Measurements from ENCODE around the gene HOTAIR. TPM values are rescaled to one million over a fixed set of nuclear protein-coding genes. Genes with fewer than 3 reads are reported as not detected.

Gene HOTAIR
- polyA plus RNA-seq, 2 of the 4 experiments (the other 2 are of a cell fraction), result 0.67 to 0.71 TPM

DNA sequence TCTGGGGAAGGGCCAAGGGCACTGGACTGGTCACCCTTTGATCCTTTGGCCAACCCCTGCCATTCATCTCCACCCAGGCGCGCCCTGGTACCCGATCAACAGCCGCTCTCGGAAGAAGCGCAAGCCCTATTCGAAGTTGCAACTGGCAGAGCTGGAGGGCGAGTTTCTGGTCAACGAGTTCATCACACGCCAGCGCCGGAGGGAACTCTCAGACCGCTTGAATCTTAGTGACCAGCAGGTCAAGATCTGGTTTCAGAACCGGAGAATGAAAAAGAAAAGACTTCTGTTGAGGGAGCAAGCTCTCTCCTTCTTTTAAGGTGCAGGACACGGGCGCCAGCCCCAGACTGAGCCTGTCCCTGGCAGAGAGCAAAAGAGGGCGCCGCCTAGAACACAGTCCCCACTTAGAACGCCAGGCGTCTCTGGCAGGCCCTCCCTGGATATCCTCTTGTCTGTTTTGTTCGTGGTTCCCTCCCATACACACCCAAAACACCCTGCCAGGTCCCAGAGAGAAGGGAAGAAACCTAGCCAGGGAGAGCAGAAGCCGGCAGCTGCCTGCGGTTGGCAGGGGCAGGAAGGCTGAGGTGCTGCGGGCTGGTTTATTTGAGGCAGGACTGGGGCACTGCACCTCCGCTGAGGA is 18.4 kb downstream of the HOTAIR start:
- ChIA-PET CTCF (interaction anchor here (1.8 kb wide), 1 partner anchor 210 kb away, joined by 6 read pairs; no protein-coding TSS in a partner anchor), POLR2A (no interaction called here)
- no peak overlapping the region for H3K4me2 ChIP-seq
- TF ChIP-seq MAZ (IDR thresholded peaks at IDR 0.05; ENCODE audit: borderline replicate concordance, low read depth, low read length) (no peak), BHLHE40 (IDR thresholded peaks at IDR 0.05; ENCODE audit: low read depth, low read length) (no peak), HOXB13 (CRISPR knock-in tag; IDR thresholded peaks at IDR 0.05; ENCODE audit: low read depth) (no peak), JUN (IDR thresholded peaks at IDR 0.05) (no peak)
- H3K4me3 ChIP-seq, result no peak overlapping the region
- H3K9me3 ChIP-seq, result no peaks in the 10 kb centered on the region
- FAIRE-seq, result no peak
- peak in 1 of 2 experiments; percentile 10; a peak in 2 of 6 replicates for ATAC-seq
- 88% methylated on average over 25 of the region's 25 CpGs for WGBS (ENCODE audit: missing lambda C conversion rate)
- no peak for DNase-seq (ENCODE audit: low read depth in 1 of 2, low spot score in 1 of 2)
- H3K4me1 ChIP-seq, result no peaks in the 10 kb centered on the region
- no peak overlapping the region for H3K27ac ChIP-seq

DNA sequence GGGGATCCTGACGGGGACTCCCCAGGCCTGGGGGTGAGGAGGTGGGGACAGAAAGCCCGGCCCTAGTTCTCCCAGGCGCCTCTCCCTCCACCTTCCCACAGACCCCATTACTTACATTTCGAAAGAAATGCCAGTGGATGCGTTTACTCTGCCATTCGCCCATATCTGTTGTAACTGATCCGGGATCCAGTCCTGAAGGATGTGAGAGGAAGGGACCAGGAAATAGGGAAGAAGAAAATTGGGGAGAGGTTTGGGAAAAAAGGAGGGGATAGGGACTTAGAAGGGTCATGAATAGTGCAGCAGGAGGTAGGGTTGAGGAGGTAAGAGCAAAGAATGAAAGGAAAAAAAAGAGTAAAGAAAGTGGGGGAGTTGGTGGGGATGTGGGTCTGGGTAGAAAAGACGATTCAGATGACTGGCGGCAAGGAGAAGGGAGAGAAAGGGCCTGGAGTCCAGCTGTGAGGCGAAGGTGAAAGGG is 18.9 kb downstream of the HOTAIR start:
- WGBS (ENCODE audit: missing lambda C conversion rate), result 90% methylated on average over 10 of the region's 10 CpGs
- Histone ChIP-seq H3K4me2 (no peak overlapping the region), H3K27ac (no peak overlapping the region), H3K4me3 (no peak overlapping the region), H3K9me3 (no peaks in the 10 kb centered on the region), H3K4me1 (no peaks in the 10 kb centered on the region)
- FAIRE-seq (no peak), ATAC-seq (no peak), DNase-seq (ENCODE audit: low read depth in 1 of 2, low spot score in 1 of 2) (no peak)
- ChIA-PET POLR2A (no interaction called here), CTCF (interaction anchor here (1.4 to 1.8 kb wide), 3 partner anchors 17 to 210 kb away, joined by 3 to 9 read pairs (median 6); partner anchors contain the start of genes HOXC10 and HOXC13)
- TF ChIP-seq, protein P1, sequence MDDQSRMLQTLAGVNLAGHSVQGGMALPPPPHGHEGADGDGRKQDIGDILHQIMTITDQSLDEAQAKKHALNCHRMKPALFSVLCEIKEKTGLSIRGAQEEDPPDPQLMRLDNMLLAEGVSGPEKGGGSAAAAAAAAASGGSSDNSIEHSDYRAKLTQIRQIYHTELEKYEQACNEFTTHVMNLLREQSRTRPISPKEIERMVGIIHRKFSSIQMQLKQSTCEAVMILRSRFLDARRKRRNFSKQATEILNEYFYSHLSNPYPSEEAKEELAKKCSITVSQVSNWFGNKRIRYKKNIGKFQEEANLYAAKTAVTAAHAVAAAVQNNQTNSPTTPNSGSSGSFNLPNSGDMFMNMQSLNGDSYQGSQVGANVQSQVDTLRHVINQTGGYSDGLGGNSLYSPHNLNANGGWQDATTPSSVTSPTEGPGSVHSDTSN (IDR thresholded peaks at IDR 0.05), result no peak
- no peak for TF ChIP-seq ZC3H11A (IDR thresholded peaks at IDR 0.05)
- TF ChIP-seq NR3C1 (IDR thresholded peaks at IDR 0.05), result no peak
- TF ChIP-seq RCOR1 (IDR thresholded peaks at IDR 0.05; ENCODE audit: low read depth, low read length), result no peak
- TF ChIP-seq CHD2 (IDR thresholded peaks at IDR 0.05; ENCODE audit: low read length, partially characterized antibody), result no peak
- no peak for TF ChIP-seq HEYL (CRISPR knock-in tag; IDR thresholded peaks at IDR 0.05)
- TF ChIP-seq SMC3 (IDR thresholded peaks at IDR 0.05), result no peak
- no peak for TF ChIP-seq PHF8 (IDR thresholded peaks at IDR 0.05; ENCODE audit: borderline replicate concordance, low read depth)
- TF ChIP-seq, protein P2, sequence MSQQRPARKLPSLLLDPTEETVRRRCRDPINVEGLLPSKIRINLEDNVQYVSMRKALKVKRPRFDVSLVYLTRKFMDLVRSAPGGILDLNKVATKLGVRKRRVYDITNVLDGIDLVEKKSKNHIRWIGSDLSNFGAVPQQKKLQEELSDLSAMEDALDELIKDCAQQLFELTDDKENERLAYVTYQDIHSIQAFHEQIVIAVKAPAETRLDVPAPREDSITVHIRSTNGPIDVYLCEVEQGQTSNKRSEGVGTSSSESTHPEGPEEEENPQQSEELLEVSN (IDR thresholded peaks at IDR 0.05; ENCODE audit: borderline replicate concordance, low read depth), result no peak
- TF ChIP-seq, protein P3, sequence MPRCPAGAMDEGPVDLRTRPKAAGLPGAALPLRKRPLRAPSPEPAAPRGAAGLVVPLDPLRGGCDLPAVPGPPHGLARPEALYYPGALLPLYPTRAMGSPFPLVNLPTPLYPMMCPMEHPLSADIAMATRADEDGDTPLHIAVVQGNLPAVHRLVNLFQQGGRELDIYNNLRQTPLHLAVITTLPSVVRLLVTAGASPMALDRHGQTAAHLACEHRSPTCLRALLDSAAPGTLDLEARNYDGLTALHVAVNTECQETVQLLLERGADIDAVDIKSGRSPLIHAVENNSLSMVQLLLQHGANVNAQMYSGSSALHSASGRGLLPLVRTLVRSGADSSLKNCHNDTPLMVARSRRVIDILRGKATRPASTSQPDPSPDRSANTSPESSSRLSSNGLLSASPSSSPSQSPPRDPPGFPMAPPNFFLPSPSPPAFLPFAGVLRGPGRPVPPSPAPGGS (IDR thresholded peaks at IDR 0.05), result no peak
- no peak for TF ChIP-seq FOXS1 (CRISPR knock-in tag; IDR thresholded peaks at IDR 0.05)
- no peak for TF ChIP-seq GATA3 (IDR thresholded peaks at IDR 0.05; ENCODE audit: borderline replicate concordance)
- no peak for TF ChIP-seq CBX8 (IDR thresholded peaks at IDR 0.05)
- TF ChIP-seq ZFP36 (IDR thresholded peaks at IDR 0.05; ENCODE audit: borderline replicate concordance, partially characterized antibody), result no peak
- TF ChIP-seq ELK1 (IDR thresholded peaks at IDR 0.05; ENCODE audit: low read depth, low read length), result no peak
- TF ChIP-seq POLR2A (IDR thresholded peaks at IDR 0.05; ENCODE audit: low read length), result no peak
- TF ChIP-seq MAZ (IDR thresholded peaks at IDR 0.05; ENCODE audit: borderline replicate concordance, low read depth, low read length), result no peak
- TF ChIP-seq, protein P4, sequence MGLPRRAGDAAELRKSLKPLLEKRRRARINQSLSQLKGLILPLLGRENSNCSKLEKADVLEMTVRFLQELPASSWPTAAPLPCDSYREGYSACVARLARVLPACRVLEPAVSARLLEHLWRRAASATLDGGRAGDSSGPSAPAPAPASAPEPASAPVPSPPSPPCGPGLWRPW (IDR thresholded peaks at IDR 0.05), result no peak
- TF ChIP-seq FOSL2 (IDR thresholded peaks at IDR 0.05), result no peak
- TF ChIP-seq FOSL2 (CRISPR knock-in tag; IDR thresholded peaks at IDR 0.05), result no peak
- TF ChIP-seq BHLHE40 (IDR thresholded peaks at IDR 0.05; ENCODE audit: low read depth, low read length), result no peak

Data from A549 (cell line).